GM21447 (cell line): ENCODE measurements around the gene GSN.

Source experiments
- ATAC-seq: cut with Tn5 transposase; IDR thresholded peaks from one replicate; pipeline ENCODE4 v1.9.1; 2021; ENCODE audit not compliant: unreplicated experiment

Gene GSN

GRCh38 chr9:121348221-121348620, 80.3 kb downstream of the GSN start:
- no peak for ATAC-seq

- no peak for ATAC-seq
Observed at GRCh38 chr9:121349009-121349408, 81.0 kb downstream of the GSN start.

- no peak for ATAC-seq
Observed at GRCh38 chr9:121350036-121350435, 82.1 kb downstream of the GSN start.

DNA sequence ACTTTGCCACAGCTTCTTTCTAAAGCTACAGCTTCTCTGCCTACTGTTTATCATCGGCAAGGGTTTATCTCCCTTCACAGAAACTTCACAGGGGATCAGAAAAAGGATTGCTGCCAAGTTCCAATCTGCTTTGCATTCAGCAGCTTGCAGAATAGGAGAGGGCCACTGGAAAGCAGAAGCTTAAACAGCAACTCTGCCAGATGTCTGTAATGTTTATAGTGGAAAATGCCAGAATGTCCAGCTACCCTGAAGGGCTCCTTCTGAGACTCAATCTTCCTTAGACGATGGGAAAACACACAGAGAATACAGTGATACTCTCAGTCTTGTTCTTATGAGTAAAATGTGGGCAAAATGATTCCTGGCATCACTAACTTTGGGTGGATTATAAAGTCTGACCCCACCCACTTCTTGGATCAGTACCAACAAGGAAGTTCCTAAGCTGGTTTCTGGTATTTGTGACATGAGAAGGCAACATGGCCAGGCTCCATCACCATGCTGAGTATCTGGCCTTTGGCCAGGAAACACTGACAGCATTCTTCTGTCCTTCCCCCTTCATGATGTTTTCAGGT, 83.1 kb downstream of the GSN start:
- no peak for ATAC-seq

DNA sequence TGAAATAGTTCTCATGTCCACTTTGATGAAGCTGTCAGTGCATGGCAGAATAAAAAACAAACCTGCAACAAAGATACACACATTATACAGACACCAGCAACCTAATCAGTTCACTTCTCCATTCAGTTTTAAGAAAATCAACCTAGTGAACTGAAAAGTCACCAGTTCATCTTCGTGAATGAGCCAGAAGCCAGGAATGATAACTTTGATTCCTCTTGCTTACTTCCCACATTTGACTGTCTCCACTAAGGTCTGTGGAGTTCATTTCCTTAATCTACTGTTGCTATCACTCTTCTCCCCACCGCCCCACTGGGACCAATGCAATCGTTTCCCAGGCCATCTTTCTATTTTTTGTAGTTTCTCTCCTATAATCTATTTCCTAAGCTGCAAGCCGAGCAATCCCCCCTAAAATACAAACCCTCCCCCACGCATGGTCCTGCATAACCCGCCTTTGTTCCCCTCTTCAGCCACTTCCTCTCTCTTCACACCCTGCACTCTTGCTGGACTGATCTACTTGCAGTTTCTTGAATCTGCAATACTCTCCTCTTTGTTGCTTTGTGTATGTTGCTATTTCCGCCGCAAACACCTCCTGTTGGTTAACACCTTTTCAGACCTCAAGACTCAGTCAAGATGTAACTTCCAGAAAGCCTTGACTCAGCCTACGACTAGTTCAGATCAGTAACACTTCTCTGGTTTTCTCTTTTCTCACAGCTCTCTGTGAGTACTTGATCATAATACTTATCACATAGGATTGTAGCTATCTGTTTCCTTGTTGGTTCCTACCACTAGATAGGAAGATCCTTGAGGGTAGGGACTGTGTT, 85.5 kb downstream of the GSN start:
- peak; percentile 96 for ATAC-seq

- ATAC-seq: peak; percentile 6
Observed at GRCh38 chr9:121354141-121354540, 86.2 kb downstream of the GSN start.

DNA sequence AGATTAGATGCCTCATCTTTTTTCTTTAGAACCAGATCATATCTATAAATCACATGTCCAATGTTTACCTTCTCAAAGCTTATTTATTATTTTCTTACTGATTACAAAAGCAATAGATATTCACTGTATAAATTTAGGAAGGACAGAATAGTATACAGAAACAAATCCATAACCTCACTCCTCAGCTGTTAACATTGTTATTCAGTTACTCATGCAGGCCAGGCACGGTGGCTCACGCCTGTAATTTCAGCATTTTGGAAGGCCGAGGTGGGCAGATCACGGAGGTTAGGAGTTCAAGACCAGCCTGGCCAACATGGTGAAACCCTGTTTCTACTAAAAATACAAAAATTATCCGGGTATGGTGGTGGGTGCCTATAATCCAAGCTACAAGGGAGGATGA, 86.8 kb downstream of the GSN start:
- no peak for ATAC-seq

GRCh38 chr9:121357011-121357410, 89.0 kb downstream of the GSN start:
- ATAC-seq: no peak

DNA sequence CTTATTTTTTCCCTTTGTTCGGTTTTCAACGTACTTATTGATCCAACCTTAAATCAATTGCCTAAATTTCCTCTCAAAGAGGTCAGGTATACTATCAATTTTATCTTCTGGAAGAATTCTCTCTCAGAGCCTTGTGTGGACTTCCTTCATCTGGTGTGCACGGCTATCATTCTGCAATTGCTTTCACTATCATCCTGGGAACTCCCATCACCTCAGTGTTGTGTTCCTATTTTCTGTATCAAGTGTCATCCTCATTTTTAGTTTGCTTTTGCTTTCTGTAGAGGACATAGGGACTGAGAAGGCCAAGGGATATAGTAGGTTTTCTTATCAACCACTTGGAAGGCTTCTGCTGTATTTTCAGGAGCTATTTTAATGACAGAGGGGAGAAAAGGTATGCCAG, 90.8 kb downstream of the GSN start:
- peak; percentile 58 for ATAC-seq

- ATAC-seq: no peak
Observed at GRCh38 chr9:121359351-121360294, 91.7 kb downstream of the GSN start.

GRCh38 chr9:121360601-121361374, 92.8 kb downstream of the GSN start:
- ATAC-seq: no peak

GRCh38 chr9:121362813-121363621, 95.1 kb downstream of the GSN start:
- ATAC-seq: no peak

DNA sequence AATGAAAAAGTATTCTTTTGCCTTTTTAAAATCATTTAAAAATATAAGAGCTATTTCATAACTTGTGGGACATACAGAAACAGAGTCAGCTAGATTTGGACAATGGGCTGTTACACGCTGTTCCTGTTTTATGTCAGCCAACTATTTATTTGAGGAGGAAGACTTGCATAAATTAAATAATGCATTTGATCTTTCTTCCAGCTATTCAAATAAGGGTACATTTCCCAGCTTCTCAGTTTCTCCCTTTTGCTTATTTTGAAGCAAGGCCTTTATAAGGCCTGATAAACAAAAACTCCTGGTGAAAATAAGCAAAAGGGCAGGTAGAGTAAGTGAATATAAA, 95.6 kb downstream of the GSN start:
- no peak for ATAC-seq

GRCh38 chr9:121364077-121364476, 96.1 kb downstream of the GSN start:
- ATAC-seq: no peak

- no peak for ATAC-seq
Observed at GRCh38 chr9:121364886-121365285, 96.9 kb downstream of the GSN start.

- no peak for ATAC-seq
Observed at GRCh38 chr9:121365564-121365963, 97.6 kb downstream of the GSN start.

- ATAC-seq: no peak
Observed at GRCh38 chr9:121366611-121367192, 98.7 kb downstream of the GSN start.

DNA sequence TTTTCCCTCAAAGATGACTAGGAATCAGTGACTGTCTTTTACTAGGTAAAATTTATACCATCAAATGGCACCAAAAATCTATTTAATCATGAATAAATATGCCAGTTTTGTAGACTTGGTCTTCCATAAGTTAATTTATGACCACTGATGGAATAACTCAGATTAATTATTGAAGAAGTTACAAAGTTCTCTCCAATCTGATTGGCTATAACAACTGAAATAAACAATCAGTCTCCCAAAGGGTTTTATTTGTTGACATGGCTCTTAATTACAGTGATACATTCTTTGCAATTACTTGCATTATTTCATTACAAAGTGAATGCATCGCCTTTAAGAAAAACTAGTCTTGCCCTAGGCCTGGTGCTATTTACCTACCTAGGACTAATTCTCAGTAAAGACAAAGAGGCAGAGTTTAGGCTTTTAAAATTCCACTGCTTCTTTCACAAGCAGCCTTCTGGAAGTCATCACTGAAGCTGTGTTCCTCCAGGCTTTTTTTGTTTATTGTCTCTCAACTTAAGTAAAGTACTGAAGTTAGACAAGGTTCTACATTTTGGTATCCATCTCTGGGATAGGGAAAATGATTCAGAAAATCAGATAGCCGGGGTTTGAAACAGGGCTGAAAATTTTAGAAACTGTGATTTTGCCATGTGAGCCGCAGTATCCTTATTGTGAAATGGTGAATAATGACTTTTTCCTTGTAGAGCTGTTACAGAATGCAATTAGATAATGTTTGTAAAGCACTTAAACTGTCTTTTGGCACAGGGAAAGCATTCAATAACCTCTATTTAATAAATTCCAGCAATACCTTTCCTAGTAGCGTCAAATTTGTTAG, 99.6 kb downstream of the GSN start:
- ATAC-seq: no peak

- no peak for ATAC-seq
Observed at GRCh38 chr9:121368138-121368522, 100.2 kb downstream of the GSN start.
